HUDEP-2 (cell line): ENCODE data around the gene PDE4D.
A peak's percentile ranks its signal among the peaks of the same experiment; 100 is the strongest.

Experiments
- DNase-seq, 76 experiments: peaks; one replicate each; lab custom pipeline; 2025; ENCODE audit not compliant: unreplicated experiment in 76 of 76; lab: John Stamatoyannopoulos, UW

PDE4D gene

GRCh38 chr5:59354274-59354673, 539.3 kb downstream of the PDE4D start:
- DNase-seq, result no peak

DNA sequence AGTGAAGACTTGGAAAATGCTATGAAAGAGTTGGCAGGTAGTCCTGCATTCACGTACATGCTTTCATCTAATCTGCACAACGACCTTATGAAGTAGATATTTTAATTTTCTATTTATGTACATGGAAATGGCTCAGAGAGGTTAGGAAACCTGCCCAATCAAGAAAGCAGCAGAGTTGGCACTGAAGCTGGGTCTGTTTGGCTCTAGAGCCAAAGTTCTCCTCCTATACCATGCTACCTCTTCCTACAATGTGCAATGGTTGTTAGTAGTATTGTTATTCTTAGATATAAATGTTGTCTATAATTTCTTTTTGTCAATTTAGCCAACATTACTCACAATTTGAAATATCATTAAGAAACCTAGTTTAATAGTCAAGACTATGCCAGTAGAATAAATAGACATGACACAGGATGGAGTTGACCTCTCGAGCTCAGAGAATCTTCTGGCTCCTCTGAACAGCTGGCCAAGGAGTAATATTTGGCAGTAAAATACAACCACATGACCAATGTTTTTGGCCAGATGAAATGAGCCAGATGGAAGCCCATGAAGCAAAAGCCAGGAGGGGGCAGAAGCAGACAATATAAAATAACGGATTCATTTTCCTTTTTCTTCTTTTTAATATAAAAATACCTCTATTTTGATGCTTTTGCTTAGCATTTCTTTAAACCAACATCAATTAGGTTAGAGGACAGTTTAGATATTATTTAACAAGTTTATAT, 542.3 kb downstream of the PDE4D start:
- DNase-seq, result peak in 3 of 76 experiments; percentile 7 to 30 (median 11)

GRCh38 chr5:59348189-59348588, 545.3 kb downstream of the PDE4D start:
- DNase-seq, result peak in 3 of 76 experiments; percentile 3 to 8 (median 4)

DNA sequence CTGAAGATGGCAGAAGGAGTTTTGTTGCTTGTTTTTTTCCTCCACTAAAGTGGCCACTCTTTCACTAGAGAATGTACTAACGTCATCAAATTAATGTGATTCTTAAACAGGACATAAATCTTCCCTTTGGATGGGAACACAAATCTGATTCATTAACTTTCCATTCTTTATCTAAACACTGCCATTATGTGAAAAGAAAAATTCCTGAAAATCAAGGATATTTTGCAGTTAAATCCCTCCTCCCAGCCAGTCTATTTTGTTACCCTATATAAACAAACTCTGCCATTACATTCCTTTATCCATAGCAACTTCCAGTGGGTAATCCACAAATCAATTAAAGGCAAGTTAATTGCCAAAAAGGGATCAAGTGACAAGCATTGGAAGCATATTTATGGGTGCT, 546.5 kb downstream of the PDE4D start:
- no peak for DNase-seq

DNA sequence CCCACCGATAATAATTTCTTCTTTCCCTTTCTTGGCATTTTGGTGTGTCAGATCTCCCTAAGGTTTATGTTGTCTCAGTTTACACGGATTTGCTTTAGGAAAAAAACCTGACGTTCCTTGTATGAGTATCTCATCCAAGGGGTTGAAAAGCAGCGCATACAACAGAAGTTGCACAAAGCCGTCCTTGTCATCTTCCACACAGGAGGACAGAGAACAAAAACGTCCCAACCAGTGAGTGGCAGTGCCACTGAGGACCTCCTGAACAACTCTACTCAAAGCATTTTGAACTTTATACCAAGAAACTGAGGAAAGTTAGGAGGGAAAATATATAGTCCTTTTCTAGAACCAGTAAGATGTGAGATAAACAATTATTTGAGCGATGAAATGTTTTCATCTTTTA, 547.0 kb downstream of the PDE4D start:
- no peak for DNase-seq

- no peak for DNase-seq
These were observed 551.3 kb downstream of the PDE4D start for GRCh38 chr5:59342181-59342580.

GRCh38 chr5:59341760-59342159, 551.8 kb downstream of the PDE4D start:
- DNase-seq, result no peak

DNA sequence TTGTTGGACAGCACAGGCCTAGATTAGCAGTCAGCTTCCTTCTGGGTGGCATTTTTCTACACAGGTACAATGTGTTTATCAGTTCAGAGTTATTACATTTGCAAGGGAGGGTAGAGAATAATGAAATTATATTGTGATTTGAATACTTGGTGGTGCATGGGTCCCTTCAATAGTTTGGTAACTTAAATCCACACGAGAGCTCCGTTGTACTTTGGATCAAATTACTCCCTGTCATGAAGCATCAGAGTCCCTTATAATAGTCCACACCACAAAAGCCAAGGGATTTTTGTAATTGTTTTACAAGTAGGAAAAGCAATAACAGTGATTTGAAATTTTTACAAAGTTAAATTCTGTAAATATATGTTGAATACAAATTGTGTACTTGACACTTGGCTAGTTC, 552.4 kb downstream of the PDE4D start:
- no peak for DNase-seq

GRCh38 chr5:59340637-59341036, 552.9 kb downstream of the PDE4D start:
- no peak for DNase-seq

DNA sequence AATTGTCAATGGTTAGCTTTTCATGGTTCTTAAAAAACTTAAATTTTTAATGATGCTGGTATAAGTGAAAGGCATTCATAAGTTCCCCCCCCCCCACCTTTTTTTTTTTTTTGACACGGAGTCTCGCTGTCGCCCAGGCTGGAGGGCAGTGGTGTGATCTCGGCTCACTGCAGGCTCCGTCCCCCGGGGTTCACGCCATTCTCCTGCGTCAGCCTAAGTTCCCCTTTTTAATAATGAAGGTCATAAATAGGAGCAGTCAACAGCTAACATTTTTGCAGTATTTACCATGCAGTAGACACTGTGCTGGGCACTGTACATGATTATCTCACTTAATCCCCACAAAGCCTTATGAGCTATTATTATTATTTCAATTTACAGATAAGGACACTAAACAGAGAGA, 556.3 kb downstream of the PDE4D start:
- DNase-seq, result no peak

DNA sequence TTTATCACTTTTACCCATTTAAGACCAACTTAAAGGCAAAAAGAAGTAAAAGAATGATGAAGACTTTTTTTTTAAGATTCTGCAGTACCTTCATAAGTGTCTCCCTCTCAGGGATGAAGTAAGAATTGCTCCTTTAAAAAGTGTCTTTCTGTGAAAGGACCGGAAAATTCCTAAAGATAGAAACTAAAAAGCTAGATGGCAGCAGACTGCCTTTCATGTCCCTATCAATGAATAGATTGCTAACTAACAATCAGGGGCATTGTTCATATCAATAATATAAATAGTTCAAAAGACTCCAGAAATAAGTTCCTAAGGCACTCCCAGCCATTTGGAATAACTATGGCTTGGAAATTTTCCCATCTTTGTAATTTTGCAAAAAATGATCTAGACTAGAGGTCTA, 558.0 kb downstream of the PDE4D start:
- DNase-seq, result no peak

DNA sequence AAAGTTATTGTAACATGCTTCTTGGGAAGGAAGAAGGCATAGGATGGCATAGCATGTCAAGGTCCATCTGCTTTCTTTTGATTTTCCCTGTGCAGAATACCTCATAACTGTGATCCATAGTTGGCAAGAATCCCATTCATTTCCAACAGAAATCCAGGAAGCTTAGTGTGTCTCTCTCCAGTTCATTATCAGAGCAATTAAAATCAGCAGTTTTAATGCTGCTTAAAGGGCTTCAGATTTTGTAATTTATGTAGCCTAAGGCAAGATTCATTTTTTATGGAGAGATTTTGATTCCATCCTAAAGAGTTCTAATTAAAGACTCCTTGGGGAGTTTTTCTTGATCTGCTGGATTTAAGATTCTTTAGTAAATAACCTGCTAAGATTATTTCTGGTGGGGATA, 560.1 kb downstream of the PDE4D start:
- no peak for DNase-seq

- no peak for DNase-seq
These were observed 561.1 kb downstream of the PDE4D start for GRCh38 chr5:59332236-59332973.

DNA sequence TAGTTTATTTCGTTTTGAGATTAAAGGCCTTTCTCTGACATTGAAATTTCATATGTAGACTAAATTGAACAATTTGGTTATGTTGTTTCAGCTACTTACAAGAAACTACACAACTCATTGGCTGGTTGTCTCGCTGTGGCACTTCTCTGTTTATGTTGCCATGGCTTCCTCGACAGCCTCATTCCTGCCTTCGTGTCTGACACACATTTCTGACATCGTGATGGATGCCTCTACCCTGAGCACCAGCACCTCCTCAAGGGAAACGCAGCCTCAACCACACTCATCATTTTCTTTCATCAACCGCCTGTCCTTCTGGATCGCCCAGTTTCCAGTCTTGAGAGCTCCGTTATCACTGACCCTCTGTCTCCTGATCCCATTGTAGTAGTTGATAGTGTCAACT, 562.8 kb downstream of the PDE4D start:
- no peak for DNase-seq

- no peak for DNase-seq
These were observed 564.7 kb downstream of the PDE4D start for GRCh38 chr5:59328709-59329296.

DNA sequence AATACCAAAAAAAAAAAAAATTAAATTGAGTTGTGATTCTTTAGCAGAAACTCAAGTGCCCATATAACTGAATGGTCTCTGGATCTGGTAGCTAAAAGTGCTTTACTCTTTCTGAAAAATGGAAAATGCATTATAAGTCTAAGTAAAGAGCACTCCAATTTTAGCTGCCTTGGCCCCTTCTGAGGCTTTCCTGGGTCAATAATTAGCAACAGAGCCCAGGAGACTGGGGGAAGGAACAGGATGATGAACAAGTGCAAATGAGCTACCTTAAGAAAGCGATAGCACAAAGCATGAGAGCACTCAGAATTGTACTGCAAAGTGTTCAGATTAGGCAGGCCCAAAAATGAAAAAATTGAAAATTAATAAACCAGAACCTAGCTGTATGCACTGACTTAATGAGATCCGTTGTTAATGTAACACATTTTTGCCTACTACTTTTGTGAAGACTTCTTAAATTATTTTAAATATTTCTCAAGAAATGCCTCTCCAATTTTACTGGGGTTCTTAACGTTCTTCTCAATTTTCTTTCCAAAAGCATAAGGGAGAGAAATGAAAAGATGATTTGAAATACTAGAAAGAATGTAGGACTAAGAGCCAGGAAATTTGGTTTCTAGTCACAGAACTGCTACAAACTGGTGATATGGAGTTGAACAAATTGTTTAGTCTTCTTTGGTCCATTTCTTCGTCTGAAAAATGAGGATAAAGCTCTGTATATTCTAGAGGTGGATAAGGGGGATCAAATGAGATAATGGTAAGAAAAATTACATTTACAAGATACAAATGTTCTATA, 566.1 kb downstream of the PDE4D start:
- no peak for DNase-seq

GRCh38 chr5:59326596-59326995, 566.9 kb downstream of the PDE4D start:
- no peak for DNase-seq

GRCh38 chr5:59325070-59325469, 568.5 kb downstream of the PDE4D start:
- DNase-seq, result no peak

- DNase-seq, result no peak
These were observed 570.6 kb downstream of the PDE4D start for GRCh38 chr5:59322894-59323293.

DNA sequence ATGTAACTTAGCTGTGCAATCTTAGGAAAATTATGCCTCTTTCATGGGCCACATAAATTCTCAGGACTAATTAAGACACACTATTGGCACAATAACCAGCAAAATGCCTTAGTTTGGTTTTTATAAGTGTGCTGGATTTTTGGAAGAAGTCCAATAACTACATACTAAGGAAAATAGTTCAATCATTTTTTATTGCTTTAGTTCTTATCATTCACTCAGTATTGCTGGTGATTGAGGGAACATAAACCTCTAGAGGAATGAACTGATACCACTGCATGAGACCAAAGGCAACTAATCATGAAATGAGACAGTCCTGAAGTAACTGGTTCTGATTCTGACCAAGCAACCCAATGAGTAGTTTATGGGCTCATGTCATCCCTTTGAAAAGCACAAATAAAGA, 571.5 kb downstream of the PDE4D start:
- no peak for DNase-seq

GRCh38 chr5:59321642-59322041, 571.9 kb downstream of the PDE4D start:
- DNase-seq, result no peak
